T-cell (primary cell): ENCODE results near the gene HSPA14. TPM values are rescaled to one million over a fixed set of nuclear protein-coding genes. Genes with fewer than 3 reads are reported as not detected.
A peak's percentile ranks its signal among the peaks of the same experiment; 100 is the strongest.

Experiments
- ATAC-seq, 4 experiments: fragments of 200-7000 bp in 3 of 4; fragments of 150-1000 bp in 1 of 4; cut with Tn5 transposase; replicated peaks in 1 of 4; 1 replicate in 3 of 4; 2 replicates in 1 of 4; pipeline ENCODE4 v1.10.0; 2021; ENCODE audit warnings: moderate library complexity in 3 of 4, mild to moderate bottlenecking in 2 of 4, moderate number of reproducible peaks in 1 of 4
- CTCF ChIA-PET, 2 donors: fragments of 300-600 bp; sonication (Branson Sonifier 250); formaldehyde crosslinking; loops; one replicate each; lab custom pipeline; 2022; ENCODE audit warnings: antibody characterized with exemption in 2 of 2; lab: Charles Lee
- POLR2A ChIA-PET, 2 donors: fragments of 300-600 bp; sonication (Branson Sonifier 250); formaldehyde crosslinking; loops; one replicate each; lab custom pipeline; 2022; ENCODE audit warnings: antibody characterized with exemption in 2 of 2; lab: Charles Lee
- DNase-seq, 35 experiments: peaks; one replicate each; pipeline versions ENCODE4 v3.0.0 to v3.0.0-alpha.2; 2013 to 2023
- H3K27ac ChIP-seq: one replicate; pipeline ENCODE4 v1.5.1; 2013; ENCODE audit warnings: low read length
- H3K27me3 ChIP-seq, 2 experiments: replicated peaks in 1 of 2; 1 replicate in 1 of 2; 2 replicates in 1 of 2; pipeline versions ENCODE4 v1.6.1 to v1.7.0; 2013; ENCODE audit warnings: low read length in 1 of 2, mixed read lengths in 1 of 2; ENCODE audit not compliant: control insufficient read depth in 2 of 2, insufficient read depth in 2 of 2; ENCODE audit errors: extremely low read depth in 1 of 2
- H3K36me3 ChIP-seq, 2 donors: 1 replicate in 1 of 2; 2 replicates in 1 of 2; pipeline versions ENCODE4 v1.6.1 to v1.7.0; 2013; ENCODE audit warnings: low read length in 1 of 2; ENCODE audit not compliant: control insufficient read depth in 2 of 2, insufficient read depth in 1 of 2; ENCODE audit errors: extremely low read depth in 1 of 2
- H3K4me1 ChIP-seq, 2 experiments: 1 replicate in 1 of 2; 2 replicates in 1 of 2; pipeline versions ENCODE4 v1.6.1 to v1.7.0; 2013; ENCODE audit warnings: low read length in 2 of 2, mixed read lengths in 1 of 2; ENCODE audit not compliant: insufficient read depth in 2 of 2, control insufficient read depth in 1 of 2; ENCODE audit errors: extremely low read depth in 1 of 2
- H3K4me3 ChIP-seq, 2 donors: 1 replicate in 1 of 2; 2 replicates in 1 of 2; pipeline versions ENCODE4 v1.5.1 to v1.7.0; 2013; ENCODE audit warnings: mild to moderate bottlenecking in 2 of 2, low read length in 1 of 2, moderate library complexity in 1 of 2; ENCODE audit not compliant: control insufficient read depth in 1 of 2; ENCODE audit errors: extremely low read depth in 1 of 2
- H3K9me3 ChIP-seq: 2 replicates; pipeline ENCODE4 v1.7.0; 2013
- H3K27ac Mint-ChIP-seq, 2 donors: one replicate each; pipeline ENCODE4 v1.8.0; 2020 to 2021; ENCODE audit warnings: mild to moderate bottlenecking in 2 of 2, mixed read lengths in 2 of 2
- H3K27me3 Mint-ChIP-seq, 2 donors: one replicate each; pipeline ENCODE4 v1.8.0; 2021 to 2022; ENCODE audit warnings: mixed read lengths in 2 of 2
- H3K36me3 Mint-ChIP-seq: one replicate; pipeline ENCODE4 v1.8.0; 2021; ENCODE audit warnings: mixed read lengths
- H3K4me1 Mint-ChIP-seq, 3 donors: one replicate each; pipeline ENCODE4 v1.8.0; 2020 to 2022; ENCODE audit warnings: mixed read lengths in 3 of 3, mild to moderate bottlenecking in 1 of 3
- H3K4me3 Mint-ChIP-seq, 3 donors: one replicate each; pipeline ENCODE4 v1.8.0; 2020 to 2022; ENCODE audit warnings: mild to moderate bottlenecking in 3 of 3, mixed read lengths in 3 of 3, moderate library complexity in 3 of 3
- H3K9me3 Mint-ChIP-seq, 3 donors: one replicate each; pipeline ENCODE4 v1.8.0; 2020 to 2022; ENCODE audit warnings: mixed read lengths in 3 of 3
- WGBS: methylation state at CpG from one replicate; pipeline ENCODE4 v1.1.5; 2013; ENCODE audit warnings: missing lambda C conversion rate; ENCODE audit not compliant: insufficient coverage; 5-methylcytosine and 5-hydroxymethylcytosine counted together
- total RNA-seq, 35 experiments: library from RNA in 6 of 35; stranded (reverse) in 6 of 35; fragments of 120-200 nt in 1 of 35; gene quantifications; one replicate each; pipeline versions ENCODE4 v1.2.1 to v1.2.4 and lab custom pipeline; 2013 to 2026

HSPA14 gene
- total RNA-seq, 5 donors from 2014 or later (not counting 1 experiment from before 2014, with no cell fraction given) = 13.0 to 19.5 (median 15.0) TPM

DNA sequence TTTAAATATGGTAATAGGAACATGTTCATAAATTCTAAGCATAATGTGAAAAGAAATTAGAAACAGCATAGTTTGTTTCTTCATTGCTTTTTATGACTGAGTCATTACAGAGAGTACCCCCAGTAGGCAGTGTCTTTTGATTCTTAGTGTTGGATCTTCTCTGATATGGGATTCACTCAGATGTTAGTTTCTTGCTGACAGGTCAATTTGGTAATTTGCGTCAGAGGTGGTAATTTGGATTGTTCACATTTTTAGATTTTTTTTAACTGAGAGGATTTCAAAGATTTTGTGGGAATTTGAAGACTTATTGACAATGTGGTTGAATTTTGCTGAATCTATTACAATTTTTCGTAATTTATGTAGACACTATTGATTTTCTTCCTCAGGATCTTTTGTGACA, 2.1 kb downstream of the HSPA14 start:
- H3K4me1 Mint-ChIP-seq = peaks cover 35 to 39% (median 36%) of the 10 kb centered on the region in 3 donors
- CTCF ChIA-PET = no interaction called here

DNA sequence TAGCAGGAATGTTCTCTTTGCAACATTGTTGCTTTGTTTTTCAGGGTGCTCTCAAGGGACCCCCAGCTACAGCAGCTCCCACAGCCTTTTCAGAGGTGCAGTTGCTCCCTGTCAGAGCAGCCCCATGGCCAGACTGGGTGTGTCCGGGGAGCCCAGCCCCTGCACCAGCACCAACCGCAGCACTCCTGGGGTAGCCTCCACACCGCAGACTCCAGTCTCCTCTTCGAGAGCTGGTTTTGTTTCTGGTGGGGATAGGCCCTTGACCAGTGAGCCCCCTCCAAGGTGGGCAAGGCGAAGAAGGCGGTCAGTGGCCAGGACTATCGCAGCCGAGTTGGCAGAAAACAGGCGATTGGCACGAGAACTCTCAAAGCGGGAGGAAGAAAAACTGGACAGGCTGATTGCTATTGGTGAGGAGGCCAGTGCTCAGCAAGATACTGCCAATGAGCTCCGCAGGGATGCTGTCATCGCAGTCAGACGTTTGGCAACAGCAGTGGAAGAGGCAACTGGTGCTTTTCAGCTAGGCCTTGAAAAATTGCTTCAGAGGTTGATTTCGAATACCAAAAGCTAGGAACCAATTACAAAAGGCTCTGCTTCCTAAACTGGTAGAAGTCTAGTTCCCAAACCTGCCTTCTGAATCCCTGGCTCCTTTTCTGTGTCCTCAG, 5.4 kb downstream of the HSPA14 start:
- DNase-seq = no peak
- Histone ChIP-seq H3K4me3 (no peak overlapping the region), H3K27ac (no peak overlapping the region), H3K4me1 (peaks cover 6 to 12% of the 10 kb centered on the region in 2 experiments), H3K9me3 (no peaks in the 10 kb centered on the region), H3K27me3 (no peaks in the 10 kb centered on the region), H3K36me3 (peaks cover 3 to 52% of the 10 kb centered on the region in 2 donors)
- Mint-ChIP-seq H3K27ac (no peak overlapping the region), H3K27me3 (no peaks in the 10 kb centered on the region), H3K9me3 (no peaks in the 10 kb centered on the region), H3K36me3 (peaks cover 41% of the 10 kb centered on the region), H3K4me1 (peaks cover 28 to 30% (median 30%) of the 10 kb centered on the region in 3 donors), H3K4me3 (no peak overlapping the region)
- WGBS = 100% methylated on average over 15 of the region's 15 CpGs
- ChIA-PET CTCF (no interaction called here), POLR2A (interaction anchor here (0.5 to 0.6 kb wide), 3 partner anchors 34 to 320 kb away, joined by 3 to 9 read pairs (median 3); no protein-coding TSS in a partner anchor)
- ATAC-seq = no peak

More for the DNA sequence above, 2.1 kb downstream of the HSPA14 start:
- Mint-ChIP-seq H3K27me3 (no peaks in the 10 kb centered on the region), H3K4me3 (peak overlapping the region in 2 of 3 donors; percentile 54 to 97), H3K9me3 (no peaks in the 10 kb centered on the region), H3K36me3 (peaks cover 30% of the 10 kb centered on the region), H3K27ac (no peak overlapping the region)
- WGBS = 100% methylated on average over 1 of the region's 2 CpGs
- POLR2A ChIA-PET = interaction anchor here in 1 of 2 donors (0.7 kb wide), 1 partner anchor 257 kb away, joined by 3 read pairs; no protein-coding TSS in a partner anchor
- Histone ChIP-seq H3K27ac (no peak overlapping the region), H3K4me1 (peaks cover 11 to 26% of the 10 kb centered on the region in 2 experiments), H3K36me3 (peaks cover 2 to 40% of the 10 kb centered on the region in 2 donors), H3K9me3 (no peaks in the 10 kb centered on the region), H3K4me3 (no peak overlapping the region), H3K27me3 (no peaks in the 10 kb centered on the region)
- no peak for DNase-seq
- ATAC-seq = no peak

DNA sequence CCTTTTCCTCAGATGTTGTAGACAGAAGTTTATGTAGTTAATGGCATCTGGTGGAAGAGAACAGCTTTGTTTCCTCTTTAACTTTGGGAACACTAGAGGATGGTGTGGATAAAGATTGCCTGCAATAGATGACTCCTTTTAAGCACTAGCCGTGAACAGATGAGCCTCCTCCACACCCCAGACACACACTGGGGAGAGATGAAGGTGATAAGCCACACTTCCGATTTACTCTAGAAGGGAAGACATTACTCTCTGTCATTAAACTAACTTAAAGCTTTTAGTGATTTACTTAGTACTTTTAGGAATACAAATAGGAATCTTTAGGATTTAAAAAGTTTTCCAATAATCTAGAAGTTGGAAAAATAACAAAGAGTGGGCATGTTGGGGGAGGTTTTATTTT, 6.8 kb downstream of the HSPA14 start:
- H3K9me3 ChIP-seq = no peaks in the 10 kb centered on the region
- Mint-ChIP-seq H3K27ac (no peak overlapping the region), H3K36me3 (peaks cover 46% of the 10 kb centered on the region), H3K4me3 (no peak overlapping the region), H3K9me3 (no peaks in the 10 kb centered on the region), H3K4me1 (peaks cover 18 to 19% (median 19%) of the 10 kb centered on the region in 3 donors), H3K27me3 (no peaks in the 10 kb centered on the region)
- no peak overlapping the region for H3K4me3 ChIP-seq
- no peak overlapping the region for H3K27ac ChIP-seq
- POLR2A ChIA-PET = interaction anchor here in 1 of 2 donors (1.3 kb wide), 1 partner anchor 13 kb away, joined by 6 read pairs; no protein-coding TSS in a partner anchor
- peaks cover 0 to 2% of the 10 kb centered on the region in 2 experiments for H3K4me1 ChIP-seq
- CTCF ChIA-PET = interaction anchor here in 1 of 2 donors (0.5 kb wide), 1 partner anchor 1473 kb away, joined by 3 read pairs; no protein-coding TSS in a partner anchor
- no peaks in the 10 kb centered on the region for H3K27me3 ChIP-seq
- peaks cover 3 to 59% of the 10 kb centered on the region in 2 donors for H3K36me3 ChIP-seq
- no peak for DNase-seq
- ATAC-seq = no peak
- no CpG with 5 or more reads among the region's 2 CpGs for whole genome bisulfite sequencing

DNA sequence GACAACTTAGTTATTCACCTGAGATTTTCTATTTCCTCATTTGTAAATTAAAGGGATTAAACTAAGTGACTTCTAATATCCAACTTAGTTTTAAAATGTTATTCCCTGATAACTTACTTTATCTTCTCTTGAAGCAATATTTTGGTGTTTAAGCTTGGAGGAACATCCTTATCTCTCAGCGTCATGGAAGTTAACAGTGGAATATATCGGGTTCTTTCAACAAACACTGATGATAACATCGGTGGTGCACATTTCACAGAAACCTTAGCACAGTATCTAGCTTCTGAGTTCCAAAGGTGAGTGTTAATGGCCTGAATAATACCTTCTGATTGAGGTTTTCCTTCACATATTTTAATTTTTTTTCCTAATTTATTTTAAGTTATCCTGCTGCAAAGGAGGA, 14.1 kb downstream of the HSPA14 start:
- no peak overlapping the region for H3K27ac ChIP-seq
- H3K36me3 ChIP-seq = peaks cover 0 to 47% of the 10 kb centered on the region in 2 donors
- ChIA-PET CTCF (interaction anchor here in 1 of 2 donors (0.5 kb wide), 1 partner anchor 344 kb away, joined by 5 read pairs; no protein-coding TSS in a partner anchor), POLR2A (no interaction called here)
- H3K27me3 Mint-ChIP-seq = no peaks in the 10 kb centered on the region
- no peaks in the 10 kb centered on the region for H3K9me3 Mint-ChIP-seq
- no peak overlapping the region for H3K27ac Mint-ChIP-seq
- H3K36me3 Mint-ChIP-seq = peaks cover 46% of the 10 kb centered on the region
- no CpG with 5 or more reads among the region's 3 CpGs for WGBS
- H3K4me1 ChIP-seq = no peaks in the 10 kb centered on the region
- H3K27me3 ChIP-seq = no peaks in the 10 kb centered on the region
- ATAC-seq (no peak), DNase-seq (no peak)
- no peak overlapping the region for H3K4me3 ChIP-seq
- H3K9me3 ChIP-seq = no peaks in the 10 kb centered on the region
- H3K4me1 Mint-ChIP-seq = no peaks in the 10 kb centered on the region
- H3K4me3 Mint-ChIP-seq = no peak overlapping the region

DNA sequence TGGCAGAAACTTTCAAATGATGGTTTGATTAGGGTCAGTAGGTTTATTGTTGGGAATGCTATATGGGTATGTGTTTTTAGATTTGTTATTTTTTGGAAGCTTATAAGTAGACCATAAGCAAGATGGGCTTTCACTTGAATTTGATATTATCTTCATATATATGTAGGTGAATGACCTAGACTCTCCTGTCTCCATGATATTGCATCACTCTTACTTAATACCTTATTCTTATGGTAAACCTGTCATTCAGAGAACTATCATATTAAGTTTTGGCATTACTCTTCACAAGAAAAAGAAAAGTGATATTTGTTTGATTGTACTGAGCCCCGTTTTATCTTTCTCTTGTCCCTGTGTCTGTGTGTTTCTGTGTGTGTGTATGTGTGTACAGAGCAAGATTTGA, 17.3 kb downstream of the HSPA14 start:
- CTCF ChIA-PET = no interaction called here
- Mint-ChIP-seq H3K4me1 (peaks cover 0 to 3% (median 0%) of the 10 kb centered on the region in 3 donors), H3K4me3 (no peak overlapping the region), H3K9me3 (no peaks in the 10 kb centered on the region), H3K27ac (no peak overlapping the region), H3K27me3 (no peaks in the 10 kb centered on the region), H3K36me3 (peaks cover 56% of the 10 kb centered on the region)
- no peak for ATAC-seq
- no peaks in the 10 kb centered on the region for H3K9me3 ChIP-seq
- no peaks in the 10 kb centered on the region for H3K27me3 ChIP-seq
- no peak for DNase-seq
- H3K27ac ChIP-seq = no peak overlapping the region
- no CpG with 5 or more reads among the region's 1 CpG for WGBS
- H3K4me3 ChIP-seq = no peak overlapping the region
- H3K4me1 ChIP-seq = no peaks in the 10 kb centered on the region
- peaks cover 0 to 49% of the 10 kb centered on the region in 2 donors for H3K36me3 ChIP-seq
- POLR2A ChIA-PET = no interaction called here

DNA sequence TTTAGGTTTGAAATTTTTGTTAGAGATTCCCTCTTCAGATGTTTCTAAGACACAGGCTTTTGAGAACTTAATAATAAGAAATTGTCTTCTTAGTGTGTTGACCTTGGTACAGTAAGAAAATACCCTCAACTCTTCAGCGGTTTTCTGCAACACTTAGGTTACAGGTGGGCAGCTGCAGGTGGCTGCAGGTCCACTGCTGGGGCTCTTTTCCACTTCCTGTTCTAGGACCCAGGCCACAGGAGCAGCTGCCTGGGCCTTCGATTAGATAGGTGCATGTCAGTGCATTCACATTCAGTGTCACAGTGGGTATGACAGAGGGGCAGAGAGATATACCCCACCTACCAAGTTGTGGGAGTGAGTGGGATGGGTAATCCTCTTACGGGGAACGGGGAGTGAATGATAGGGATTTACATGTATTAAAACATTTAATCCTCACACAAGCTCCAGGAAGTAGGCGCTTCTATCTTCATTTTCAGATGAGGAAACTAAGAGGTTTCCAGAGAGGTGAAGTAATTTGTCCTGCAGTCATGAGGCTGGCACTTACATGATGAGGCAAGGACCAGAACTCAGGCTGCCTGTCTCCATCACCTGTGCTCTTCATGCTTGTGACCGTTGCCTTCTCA, 20.3 kb downstream of the HSPA14 start:
- H3K4me1 ChIP-seq = no peaks in the 10 kb centered on the region
- H3K9me3 ChIP-seq = no peaks in the 10 kb centered on the region
- H3K36me3 ChIP-seq = peaks cover 0 to 46% of the 10 kb centered on the region in 2 donors
- ChIA-PET CTCF (no interaction called here), POLR2A (interaction anchor here in 1 of 2 donors (1.8 kb wide), 1 partner anchor 13 kb away, joined by 6 read pairs; no protein-coding TSS in a partner anchor)
- H3K27me3 ChIP-seq = no peaks in the 10 kb centered on the region
- H3K36me3 Mint-ChIP-seq = peaks cover 50% of the 10 kb centered on the region
- no peak overlapping the region for H3K4me3 ChIP-seq
- DNase-seq (no peak), ATAC-seq (no peak)
- no peak overlapping the region for H3K4me3 Mint-ChIP-seq
- WGBS = 100% methylated on average over 1 of the region's 6 CpGs
- H3K27me3 Mint-ChIP-seq = no peaks in the 10 kb centered on the region
- no peaks in the 10 kb centered on the region for H3K9me3 Mint-ChIP-seq
- no peak overlapping the region for H3K27ac ChIP-seq
- H3K27ac Mint-ChIP-seq = no peak overlapping the region
- H3K4me1 Mint-ChIP-seq = peaks cover 0 to 3% (median 0%) of the 10 kb centered on the region in 3 donors
